ENCODE results near the gene DPM1. TPM values are rescaled to one million over a fixed set of nuclear protein-coding genes. Genes with fewer than 3 reads are reported as not detected.
A peak's percentile ranks its signal among the peaks of the same experiment; 100 is the strongest.

DPM1 gene
- total RNA-seq, 4 donors from 2014 or later = 39.0 to 62.0 (median 49.6) TPM

GRCh38 chr20:51001430-51002265 lies 43.3 kb upstream of the DPM1 start:
- no peak for TF ChIP-seq CTCF (IDR thresholded peaks at IDR 0.05)
- DNase-seq (ENCODE audit: low spot score) = no peak
- ATAC-seq (ENCODE audit: low FRiP score) = no peak

- no peak for TF ChIP-seq CTCF (IDR thresholded peaks at IDR 0.05)
- ATAC-seq (ENCODE audit: low FRiP score) (no peak), DNase-seq (ENCODE audit: low spot score) (no peak)
Measured at GRCh38 chr20:50999355-50999754, 41.0 kb upstream of the DPM1 start.

- DNase-seq (ENCODE audit: low spot score) = no peak
- TF ChIP-seq CTCF (IDR thresholded peaks at IDR 0.05) = no peak
- peak; percentile 67 for ATAC-seq (ENCODE audit: low FRiP score)
Measured at GRCh38 chr20:50996901-50997865, 38.9 kb upstream of the DPM1 start.

- TF ChIP-seq CTCF (IDR thresholded peaks at IDR 0.05) = no peak
- ATAC-seq (ENCODE audit: low FRiP score) (no peak), DNase-seq (ENCODE audit: low spot score) (no peak)
Measured at GRCh38 chr20:50995506-50995905, 37.2 kb upstream of the DPM1 start.

GRCh38 chr20:50993876-50994275 lies 35.5 kb upstream of the DPM1 start:
- no peak for DNase-seq (ENCODE audit: low spot score)
- ATAC-seq (ENCODE audit: low FRiP score) = no peak
- TF ChIP-seq CTCF (IDR thresholded peaks at IDR 0.05) = no peak

GRCh38 chr20:50992733-50993457 lies 34.6 kb upstream of the DPM1 start:
- TF ChIP-seq CTCF (IDR thresholded peaks at IDR 0.05) = no peak
- DNase-seq (ENCODE audit: low spot score) (no peak), ATAC-seq (ENCODE audit: low FRiP score) (no peak)
